GM19239 (cell line): ENCODE results near the gene AOAH.
"Not testable (repeated sequence)": the region's sequence is repeated elsewhere in the genome, so short reads cannot be mapped to it uniquely, and the experiment has no call there.

Source experiments
- DNase-seq: peaks from one replicate; pipeline ENCODE4 v3.0.0; 2011; ENCODE audit warnings: low spot score; ENCODE audit not compliant: insufficient read length
- FAIRE-seq: peaks from 2 replicates; lab custom pipeline; 2011; peaks lifted over from hg19 to GRCh38; lab: Jason Lieb, UNC

The AOAH gene

GRCh38 chr7:36491317-36491716 lies 233.0 kb downstream of the AOAH start:
- DNase-seq (no peak), FAIRE-seq (no peak)

- DNase-seq (no peak), FAIRE-seq (no peak)
These were observed 233.9 kb downstream of the AOAH start for GRCh38 chr7:36490419-36490830.

GRCh38 chr7:36488672-36489071 lies 235.6 kb downstream of the AOAH start:
- not testable (repeated sequence) for DNase-seq, FAIRE-seq

GRCh38 chr7:36487756-36488336 lies 236.4 kb downstream of the AOAH start:
- peak; percentile 86 for FAIRE-seq
- DNase-seq: no peak

GRCh38 chr7:36486336-36486735 lies 238.0 kb downstream of the AOAH start:
- DNase-seq (no peak), FAIRE-seq (no peak)

- no peak for DNase-seq
- no peak for FAIRE-seq
These were observed 240.0 kb downstream of the AOAH start for GRCh38 chr7:36484265-36484664.

GRCh38 chr7:36483853-36484252 lies 240.4 kb downstream of the AOAH start:
- not testable (repeated sequence) for FAIRE-seq, DNase-seq

- no peak for FAIRE-seq
- DNase-seq: no peak
These were observed 245.5 kb downstream of the AOAH start for GRCh38 chr7:36478745-36479144.

- DNase-seq: no peak
- no peak for FAIRE-seq
These were observed 248.9 kb downstream of the AOAH start for GRCh38 chr7:36475381-36475780.

GRCh38 chr7:36475011-36475342 lies 249.3 kb downstream of the AOAH start:
- no peak for FAIRE-seq

GRCh38 chr7:36474283-36475010 lies 249.8 kb downstream of the AOAH start:
- no peak for FAIRE-seq

More at GRCh38 chr7:36475011-36475342, 249.3 kb downstream of the AOAH start:
- no peak for DNase-seq

GRCh38 chr7:36473454-36474282 lies 250.6 kb downstream of the AOAH start:
- DNase-seq: peak; percentile 7
- FAIRE-seq: no peak

More at GRCh38 chr7:36474283-36475010, 249.8 kb downstream of the AOAH start:
- no peak for DNase-seq

GRCh38 chr7:36472141-36472729 lies 252.1 kb downstream of the AOAH start:
- DNase-seq: no peak
- no peak for FAIRE-seq

GRCh38 chr7:36469236-36469635 lies 255.1 kb downstream of the AOAH start:
- no peak for FAIRE-seq
- DNase-seq: no peak

GRCh38 chr7:36468370-36469101 lies 255.8 kb downstream of the AOAH start:
- FAIRE-seq: no peak
- DNase-seq: no peak

- not testable (repeated sequence) for FAIRE-seq, DNase-seq
These were observed 258.3 kb downstream of the AOAH start for GRCh38 chr7:36466001-36466400.

- no peak for FAIRE-seq
These were observed 260.0 kb downstream of the AOAH start for GRCh38 chr7:36464271-36464670.

More at GRCh38 chr7:36464271-36464670, 260.0 kb downstream of the AOAH start:
- no peak for DNase-seq
